ENCODE measurements around the gene MOGAT2.
A peak's percentile ranks its signal among the peaks of the same experiment; 100 is the strongest.

Gene MOGAT2

DNA sequence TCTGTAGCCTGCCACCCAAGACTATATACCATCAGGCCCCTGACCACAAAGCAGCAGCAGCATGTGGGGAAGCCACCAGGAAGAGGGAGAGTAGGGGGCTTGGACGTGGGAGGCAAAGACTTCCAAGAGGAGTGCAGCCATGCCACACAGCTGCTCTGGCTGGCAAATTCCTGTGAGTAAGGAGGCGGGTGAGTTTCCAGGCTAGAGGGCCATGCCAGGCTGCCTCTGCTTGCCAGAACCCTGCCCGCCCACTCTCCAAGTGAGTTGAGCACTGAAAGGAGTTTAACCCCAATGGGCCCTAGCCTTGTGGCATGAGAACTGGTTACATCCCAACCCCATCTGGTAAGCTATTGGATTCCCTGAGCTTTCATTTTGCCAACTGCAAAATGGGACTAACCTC lies 46.2 kb downstream of the MOGAT2 start:
- H3K9ac ChIP-seq (ENCODE audit: low read depth, low read length): no peak overlapping the region
- no peak overlapping the region for H3K4me3 ChIP-seq (ENCODE audit: low read length)
- no peaks in the 10 kb centered on the region for H3K36me3 ChIP-seq (ENCODE audit: insufficient read depth, low read length)
- peaks cover 10% of the 10 kb centered on the region for H3K4me1 ChIP-seq (ENCODE audit: control insufficient read depth, insufficient read depth, low read length)
- peaks cover 59% of the 10 kb centered on the region for H3K27me3 ChIP-seq (ENCODE audit: control insufficient read depth, insufficient read depth, low read length)
- H3K9me3 ChIP-seq (replicated peaks; ENCODE audit: low read length): no peaks in the 10 kb centered on the region
- no peak overlapping the region for H3K4me2 ChIP-seq (ENCODE audit: low read length)

DNA sequence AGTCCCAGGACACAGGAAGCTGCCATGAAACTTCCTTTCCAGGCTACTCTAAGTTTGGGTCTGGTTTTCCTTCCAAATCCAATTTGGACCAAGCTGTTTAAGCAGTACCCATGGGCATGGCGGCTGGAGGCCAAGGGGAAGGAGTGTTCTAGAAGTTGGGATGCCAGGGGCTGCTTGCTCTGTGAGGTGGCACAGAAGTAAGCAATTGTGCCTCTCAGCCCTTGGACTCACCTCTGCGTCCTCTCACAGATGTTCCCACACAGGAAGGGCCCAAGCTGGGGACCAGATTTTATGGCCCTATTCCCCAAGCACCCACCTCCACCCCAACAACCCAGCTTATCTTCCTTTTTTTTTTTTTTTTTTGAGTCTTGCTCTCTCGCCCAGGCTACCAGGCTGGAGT lies 47.5 kb downstream of the MOGAT2 start:
- Histone ChIP-seq H3K9me3 (replicated peaks; ENCODE audit: low read length) (no peaks in the 10 kb centered on the region), H3K4me2 (ENCODE audit: low read length) (no peak overlapping the region), H3K9ac (ENCODE audit: low read depth, low read length) (no peak overlapping the region), H3K36me3 (ENCODE audit: insufficient read depth, low read length) (no peaks in the 10 kb centered on the region), H3K4me3 (ENCODE audit: low read length) (no peak overlapping the region), H3K4me1 (ENCODE audit: control insufficient read depth, insufficient read depth, low read length) (peaks cover 12% of the 10 kb centered on the region), H3K27me3 (ENCODE audit: control insufficient read depth, insufficient read depth, low read length) (peaks cover 65% of the 10 kb centered on the region)

DNA sequence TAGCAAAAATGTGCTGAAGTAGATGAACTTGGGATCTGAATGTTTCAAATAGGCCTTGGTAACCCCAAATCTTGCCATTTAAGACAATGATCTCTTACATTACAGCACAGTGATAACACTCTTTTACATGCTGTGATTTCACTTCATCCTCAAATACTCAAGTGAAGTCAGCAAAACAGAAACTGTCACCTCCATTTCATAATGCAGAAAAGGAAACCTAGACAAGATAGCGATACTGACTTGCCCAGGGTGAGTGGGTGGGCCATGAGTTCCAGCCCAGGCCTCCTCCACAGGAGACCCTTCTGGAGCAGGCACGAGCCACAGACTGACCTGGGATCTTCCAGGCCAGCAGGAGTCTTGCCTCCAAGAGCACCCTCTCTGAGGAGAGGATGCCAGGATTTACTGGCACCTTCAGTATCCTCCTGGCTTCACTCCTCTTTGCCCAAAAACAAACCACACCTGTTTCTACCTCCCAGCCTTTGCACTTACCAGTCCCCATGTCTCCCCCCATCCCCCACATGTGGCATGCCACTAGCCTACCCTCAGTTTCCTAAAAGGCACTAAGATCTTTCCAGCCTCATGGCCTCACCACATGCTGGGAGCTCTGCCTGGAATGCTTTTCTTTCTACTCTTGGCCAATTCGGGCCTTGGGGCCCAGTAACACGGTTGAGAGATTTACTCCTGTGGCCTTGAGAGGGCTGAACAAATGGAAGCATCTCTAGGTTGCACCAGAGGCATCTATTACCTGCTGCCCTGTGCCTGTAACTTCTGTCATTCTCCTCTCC lies 49.0 kb downstream of the MOGAT2 start:
- H3K4me3 ChIP-seq (ENCODE audit: low read length): no peak overlapping the region
- no peaks in the 10 kb centered on the region for H3K9me3 ChIP-seq (replicated peaks; ENCODE audit: low read length)
- no peak overlapping the region for H3K4me2 ChIP-seq (ENCODE audit: low read length)
- peaks cover 71% of the 10 kb centered on the region for H3K27me3 ChIP-seq (ENCODE audit: control insufficient read depth, insufficient read depth, low read length)
- H3K4me1 ChIP-seq (ENCODE audit: control insufficient read depth, insufficient read depth, low read length): peaks cover 12% of the 10 kb centered on the region
- no peaks in the 10 kb centered on the region for H3K36me3 ChIP-seq (ENCODE audit: insufficient read depth, low read length)
- no peak overlapping the region for H3K9ac ChIP-seq (ENCODE audit: low read depth, low read length)

DNA sequence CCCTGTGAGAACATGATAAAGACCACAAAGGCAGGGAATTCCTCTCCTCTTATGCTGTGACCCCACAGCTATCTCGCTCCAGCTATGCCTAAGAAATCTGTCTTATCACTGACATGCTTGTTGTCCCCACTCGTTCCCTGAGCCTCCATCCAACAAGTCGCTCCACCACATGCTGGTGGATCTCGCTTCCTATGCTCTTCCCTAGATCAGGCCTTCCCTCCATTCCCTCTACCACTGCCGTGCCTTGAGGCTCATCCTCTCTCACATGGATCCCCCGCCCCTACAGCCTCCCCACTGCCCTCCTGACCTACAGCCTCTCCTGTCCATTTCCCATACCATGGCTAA lies 49.6 kb downstream of the MOGAT2 start:
- Histone ChIP-seq H3K4me3 (ENCODE audit: low read length) (no peak overlapping the region), H3K4me2 (ENCODE audit: low read length) (no peak overlapping the region), H3K9me3 (replicated peaks; ENCODE audit: low read length) (no peaks in the 10 kb centered on the region), H3K9ac (ENCODE audit: low read depth, low read length) (no peak overlapping the region), H3K27me3 (ENCODE audit: control insufficient read depth, insufficient read depth, low read length) (peaks cover 74% of the 10 kb centered on the region), H3K36me3 (ENCODE audit: insufficient read depth, low read length) (no peaks in the 10 kb centered on the region), H3K4me1 (ENCODE audit: control insufficient read depth, insufficient read depth, low read length) (peaks cover 12% of the 10 kb centered on the region)

DNA sequence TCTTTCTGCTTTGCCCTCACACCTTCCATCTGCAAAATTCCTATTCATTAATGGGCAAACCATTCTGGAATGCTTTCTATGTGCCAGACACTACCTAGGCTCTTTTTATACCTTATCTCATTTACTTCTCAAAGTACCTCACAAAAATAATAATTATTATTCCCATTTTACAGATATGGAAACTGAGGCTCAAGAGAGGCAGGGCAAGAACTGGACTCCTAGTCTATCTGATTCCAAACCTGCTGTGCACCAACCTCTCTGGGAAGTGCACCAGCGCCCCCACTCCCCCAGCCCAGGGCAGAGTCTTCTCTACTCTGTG lies 50.1 kb downstream of the MOGAT2 start:
- Histone ChIP-seq H3K9me3 (replicated peaks; ENCODE audit: low read length) (no peaks in the 10 kb centered on the region), H3K4me3 (ENCODE audit: low read length) (peak overlapping the region; percentile 64), H3K9ac (ENCODE audit: low read depth, low read length) (no peak overlapping the region)

DNA sequence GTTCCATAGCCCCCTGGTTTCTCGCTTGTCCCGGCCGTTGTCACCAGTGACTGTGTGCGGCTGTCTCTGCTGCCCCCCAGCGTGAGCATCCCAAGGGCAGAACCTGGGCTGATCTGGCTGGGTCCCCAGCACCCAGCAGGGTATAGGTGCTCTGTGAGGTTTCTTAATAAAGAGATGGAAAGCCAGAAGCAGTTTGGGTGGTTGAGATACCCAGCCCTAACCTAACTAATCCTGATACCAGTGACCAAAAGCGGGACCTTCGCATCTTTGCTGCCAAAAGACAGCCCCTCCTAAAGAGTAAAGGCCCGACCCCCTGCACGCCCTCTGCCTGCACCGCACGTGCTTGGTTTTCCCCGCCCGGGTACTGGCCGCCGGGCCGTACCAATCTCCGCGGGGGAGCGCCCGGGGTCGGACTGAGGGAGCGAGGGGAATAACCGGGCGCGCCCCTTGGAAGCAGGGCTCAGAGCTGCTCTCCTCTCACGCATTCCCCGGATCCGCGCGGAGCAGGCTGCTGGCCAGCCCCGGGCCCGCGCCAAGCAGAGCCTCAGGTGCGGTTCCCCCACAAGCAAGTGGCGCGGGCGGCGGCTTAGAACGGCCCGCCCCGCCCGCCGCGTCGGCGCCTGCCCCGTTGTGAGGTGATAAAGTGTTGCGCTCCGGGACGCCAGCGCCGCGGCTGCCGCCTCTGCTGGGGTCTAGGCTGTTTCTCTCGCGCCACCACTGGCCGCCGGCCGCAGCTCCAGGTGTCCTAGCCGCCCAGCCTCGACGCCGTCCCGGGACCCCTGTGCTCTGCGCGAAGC lies 50.7 kb downstream of the MOGAT2 start, which contains the start of gene DGAT2:
Gene DGAT2 (plus strand): TSS at position 667 of the 797 bp plus-strand sequence. CDS start 214 bp downstream, outside the sequence.
- Histone ChIP-seq H3K4me1 (ENCODE audit: control insufficient read depth, insufficient read depth, low read length) (peaks cover 12% of the 10 kb centered on the region), H3K4me2 (ENCODE audit: low read length) (peak within 1 kb of the TSS; percentile 91), H3K4me3 (ENCODE audit: low read length) (peak within 1 kb of the TSS; percentile 64), H3K9ac (ENCODE audit: low read depth, low read length) (peak within 1 kb of the TSS; percentile 72), H3K9me3 (replicated peaks; ENCODE audit: low read length) (no peaks in the 10 kb centered on the region), H3K27me3 (ENCODE audit: control insufficient read depth, insufficient read depth, low read length) (peaks cover 83% of the 10 kb centered on the region), H3K36me3 (ENCODE audit: insufficient read depth, low read length) (no peaks in the 10 kb centered on the region)

More for the DNA sequence above, 50.1 kb downstream of the MOGAT2 start:
- peaks cover 12% of the 10 kb centered on the region for H3K4me1 ChIP-seq (ENCODE audit: control insufficient read depth, insufficient read depth, low read length)
- H3K36me3 ChIP-seq (ENCODE audit: insufficient read depth, low read length): no peaks in the 10 kb centered on the region
- H3K4me2 ChIP-seq (ENCODE audit: low read length): peak overlapping the region; percentile 91
- peaks cover 78% of the 10 kb centered on the region for H3K27me3 ChIP-seq (ENCODE audit: control insufficient read depth, insufficient read depth, low read length)

DNA sequence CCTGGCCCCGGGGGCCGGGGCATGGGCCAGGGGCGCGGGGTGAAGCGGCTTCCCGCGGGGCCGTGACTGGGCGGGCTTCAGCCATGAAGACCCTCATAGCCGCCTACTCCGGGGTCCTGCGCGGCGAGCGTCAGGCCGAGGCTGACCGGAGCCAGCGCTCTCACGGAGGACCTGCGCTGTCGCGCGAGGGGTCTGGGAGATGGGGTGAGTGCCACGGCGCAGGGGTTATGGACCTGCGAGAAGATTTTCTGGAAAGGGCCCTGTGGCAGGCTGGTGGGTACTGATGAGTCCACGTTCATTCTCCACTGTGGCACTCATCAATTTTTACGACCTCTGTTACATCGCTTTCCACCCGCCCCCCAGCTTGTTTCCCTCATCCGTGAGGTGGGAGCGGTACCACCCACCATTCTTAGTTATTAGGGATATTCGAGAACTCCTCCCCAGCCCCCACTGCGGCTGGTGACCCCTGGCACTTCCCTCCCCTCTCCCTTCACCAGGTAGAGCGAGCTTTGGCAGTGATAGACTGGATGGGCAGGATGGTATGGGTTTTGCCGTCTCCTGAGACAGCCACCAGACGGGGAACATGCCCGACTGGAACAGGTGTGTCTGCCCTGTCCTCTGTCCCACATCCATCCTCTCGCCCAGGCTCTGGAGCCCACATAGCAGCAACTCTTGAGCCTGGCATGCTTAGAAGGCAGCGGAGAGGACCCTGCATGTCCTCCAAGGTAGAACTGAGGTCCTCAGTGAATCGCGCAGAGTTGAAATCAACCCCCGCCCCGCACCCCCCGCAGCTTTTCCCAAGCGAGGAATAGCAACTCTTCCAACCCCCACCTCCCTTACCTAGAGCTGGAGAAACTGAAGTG lies 51.5 kb downstream of the MOGAT2 start:
- H3K36me3 ChIP-seq (ENCODE audit: insufficient read depth, low read length): no peaks in the 10 kb centered on the region
- no peak overlapping the region for H3K9ac ChIP-seq (ENCODE audit: low read depth, low read length)

DNA sequence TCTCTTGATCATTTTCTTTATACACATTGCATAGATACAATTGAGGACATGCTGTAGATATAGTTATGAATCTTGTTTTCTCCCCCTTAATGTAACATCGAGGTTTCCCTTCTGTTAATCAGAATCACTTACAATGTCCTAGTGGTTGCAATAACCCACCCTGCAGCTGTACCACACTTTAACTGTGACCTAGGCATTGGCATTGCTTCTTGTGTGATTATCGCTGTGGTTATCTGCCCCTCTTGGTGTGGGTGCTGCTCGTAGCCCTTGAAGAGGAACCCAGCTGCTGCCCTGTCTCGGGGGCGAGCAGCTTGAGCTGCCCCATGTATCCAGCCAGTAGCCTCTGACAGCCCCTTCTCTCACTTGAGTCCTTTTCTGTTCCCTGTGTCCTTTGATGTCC lies 52.5 kb downstream of the MOGAT2 start:
- peaks cover 12% of the 10 kb centered on the region for H3K4me1 ChIP-seq (ENCODE audit: control insufficient read depth, insufficient read depth, low read length)
- H3K9ac ChIP-seq (ENCODE audit: low read depth, low read length): no peak overlapping the region
- H3K9me3 ChIP-seq (replicated peaks; ENCODE audit: low read length): no peaks in the 10 kb centered on the region
- H3K27me3 ChIP-seq (ENCODE audit: control insufficient read depth, insufficient read depth, low read length): peaks cover 81% of the 10 kb centered on the region
- H3K4me3 ChIP-seq (ENCODE audit: low read length): no peak overlapping the region
- no peak overlapping the region for H3K4me2 ChIP-seq (ENCODE audit: low read length)
- no peaks in the 10 kb centered on the region for H3K36me3 ChIP-seq (ENCODE audit: insufficient read depth, low read length)

More for the DNA sequence above, 51.5 kb downstream of the MOGAT2 start:
- Histone ChIP-seq H3K9me3 (replicated peaks; ENCODE audit: low read length) (no peaks in the 10 kb centered on the region), H3K4me1 (ENCODE audit: control insufficient read depth, insufficient read depth, low read length) (peaks cover 12% of the 10 kb centered on the region), H3K4me2 (ENCODE audit: low read length) (peak overlapping the region; percentile 91), H3K4me3 (ENCODE audit: low read length) (peak overlapping the region; percentile 64), H3K27me3 (ENCODE audit: control insufficient read depth, insufficient read depth, low read length) (peaks cover 83% of the 10 kb centered on the region)

DNA sequence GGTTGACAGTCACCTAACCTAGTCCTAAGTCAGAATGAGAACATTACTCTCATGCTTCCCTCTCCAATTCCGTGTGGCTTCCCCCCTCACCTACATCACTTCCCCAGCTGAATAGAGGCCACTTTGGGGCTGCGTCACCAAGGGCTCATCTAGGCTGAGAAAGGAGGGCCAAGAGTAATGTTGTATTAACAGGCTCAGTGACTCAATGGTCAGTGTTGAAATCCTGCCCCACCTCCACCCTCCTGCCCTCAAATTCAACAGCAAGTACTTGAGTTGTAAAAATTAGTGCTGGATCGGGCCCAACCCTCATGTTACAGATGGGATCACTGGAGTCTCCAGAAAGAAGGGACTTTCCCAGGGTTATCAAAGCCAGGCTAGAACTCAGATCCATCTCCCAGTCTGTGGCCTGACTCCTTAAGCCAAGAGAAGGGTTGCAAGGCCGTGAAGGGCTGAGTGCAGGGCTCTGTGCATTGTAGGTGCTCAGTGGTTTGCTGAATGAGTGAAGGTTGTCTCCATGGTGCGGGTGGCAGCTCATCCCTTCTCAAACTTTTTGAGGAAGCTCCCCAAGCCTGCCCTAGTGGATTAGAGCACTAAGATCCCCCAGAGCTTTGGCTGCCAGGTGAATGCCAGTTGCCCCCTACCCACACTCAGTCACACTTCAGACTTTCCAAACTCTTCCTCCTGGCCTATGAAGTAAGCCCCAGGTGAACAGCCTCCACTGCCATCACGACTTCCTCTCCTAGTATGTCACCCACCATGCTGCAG lies 54.2 kb downstream of the MOGAT2 start:
- H3K4me1 ChIP-seq (ENCODE audit: control insufficient read depth, insufficient read depth, low read length): peaks cover 12% of the 10 kb centered on the region
- H3K4me2 ChIP-seq (ENCODE audit: low read length): no peak overlapping the region
- no peak overlapping the region for H3K4me3 ChIP-seq (ENCODE audit: low read length)
- peaks cover 83% of the 10 kb centered on the region for H3K27me3 ChIP-seq (ENCODE audit: control insufficient read depth, insufficient read depth, low read length)
- no peaks in the 10 kb centered on the region for H3K9me3 ChIP-seq (replicated peaks; ENCODE audit: low read length)
- no peaks in the 10 kb centered on the region for H3K36me3 ChIP-seq (ENCODE audit: insufficient read depth, low read length)
- no peak overlapping the region for H3K9ac ChIP-seq (ENCODE audit: low read depth, low read length)

DNA sequence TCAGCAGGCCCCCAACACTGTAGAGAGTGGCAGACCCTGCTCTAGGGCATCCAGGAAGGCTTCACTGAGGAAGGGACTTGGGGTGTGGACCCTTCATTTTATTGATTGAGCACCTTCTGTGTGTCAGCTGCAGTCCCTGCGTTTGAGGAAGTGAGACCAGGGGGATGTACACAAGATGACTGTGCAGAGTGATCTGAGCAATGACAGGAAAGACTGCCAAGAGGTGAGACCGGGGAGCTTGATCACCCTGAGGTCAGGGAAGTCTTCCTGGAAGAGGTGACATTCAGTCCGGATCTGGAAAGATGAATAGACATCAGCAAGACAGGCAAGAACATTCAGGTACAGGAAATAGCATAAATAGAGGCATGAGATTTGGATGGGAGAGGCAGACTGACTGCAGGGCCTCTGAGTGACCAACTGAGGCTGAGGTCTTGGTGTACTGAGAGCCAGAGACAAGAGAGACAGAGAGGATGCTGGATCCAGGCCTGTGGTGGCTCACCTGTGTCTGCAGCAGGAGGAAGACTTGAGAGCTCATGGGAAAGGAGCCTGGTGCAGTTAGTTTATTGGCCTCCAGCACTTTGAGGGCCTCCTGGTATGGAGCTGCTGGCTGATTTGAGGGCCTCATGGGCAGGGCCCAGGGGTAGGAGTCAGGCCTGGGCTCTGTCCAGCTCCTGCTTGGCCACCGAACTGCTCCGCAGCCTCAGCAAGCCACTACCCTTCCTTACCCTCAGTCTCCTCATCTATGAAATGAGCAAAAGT lies 56.1 kb downstream of the MOGAT2 start:
- Histone ChIP-seq H3K9me3 (replicated peaks; ENCODE audit: low read length) (no peaks in the 10 kb centered on the region), H3K4me1 (ENCODE audit: control insufficient read depth, insufficient read depth, low read length) (peaks cover 3% of the 10 kb centered on the region), H3K4me3 (ENCODE audit: low read length) (no peak overlapping the region), H3K9ac (ENCODE audit: low read depth, low read length) (no peak overlapping the region), H3K36me3 (ENCODE audit: insufficient read depth, low read length) (no peaks in the 10 kb centered on the region), H3K4me2 (ENCODE audit: low read length) (no peak overlapping the region), H3K27me3 (ENCODE audit: control insufficient read depth, insufficient read depth, low read length) (peaks cover 63% of the 10 kb centered on the region)

Measured in skeletal muscle satellite cell (primary cell).